HG02870 (cell line): ENCODE data around the gene STAT3.

Source experiments
- ATAC-seq: cut with Tn5 transposase; IDR thresholded peaks from one replicate; pipeline ENCODE4 v1.9.1; 2021; ENCODE audit warnings: mild to moderate bottlenecking, moderate library complexity; ENCODE audit not compliant: unreplicated experiment

Gene STAT3

GRCh38 chr17:42354956-42355843, 33.0 kb downstream of the STAT3 start:
- no peak for ATAC-seq

- no peak for ATAC-seq
Observed at GRCh38 chr17:42348104-42348503, 40.1 kb downstream of the STAT3 start.

DNA sequence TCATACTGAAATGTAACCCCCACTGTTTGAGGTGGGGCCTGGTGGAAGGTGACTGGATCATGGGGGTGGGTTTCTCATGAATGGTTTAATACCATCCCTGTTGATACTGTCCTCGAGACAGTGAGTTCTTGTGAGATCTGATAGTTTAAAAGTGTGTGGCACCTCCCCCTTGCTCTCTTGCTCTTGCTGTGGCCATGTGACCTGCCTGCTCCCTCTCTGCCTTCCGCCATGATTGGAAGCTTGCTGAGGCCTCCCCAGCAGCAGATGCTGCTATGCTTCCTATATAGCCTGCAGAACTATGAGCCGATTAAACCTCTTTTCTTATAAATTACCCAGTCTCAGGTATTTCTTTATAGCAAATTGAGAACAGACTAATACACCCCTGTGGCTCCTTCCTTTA, 40.6 kb downstream of the STAT3 start:
- no peak for ATAC-seq

- ATAC-seq = no peak
Observed at GRCh38 chr17:42347198-42347597, 41.0 kb downstream of the STAT3 start.

- no peak for ATAC-seq
Observed at GRCh38 chr17:42346481-42346880, 41.8 kb downstream of the STAT3 start.

DNA sequence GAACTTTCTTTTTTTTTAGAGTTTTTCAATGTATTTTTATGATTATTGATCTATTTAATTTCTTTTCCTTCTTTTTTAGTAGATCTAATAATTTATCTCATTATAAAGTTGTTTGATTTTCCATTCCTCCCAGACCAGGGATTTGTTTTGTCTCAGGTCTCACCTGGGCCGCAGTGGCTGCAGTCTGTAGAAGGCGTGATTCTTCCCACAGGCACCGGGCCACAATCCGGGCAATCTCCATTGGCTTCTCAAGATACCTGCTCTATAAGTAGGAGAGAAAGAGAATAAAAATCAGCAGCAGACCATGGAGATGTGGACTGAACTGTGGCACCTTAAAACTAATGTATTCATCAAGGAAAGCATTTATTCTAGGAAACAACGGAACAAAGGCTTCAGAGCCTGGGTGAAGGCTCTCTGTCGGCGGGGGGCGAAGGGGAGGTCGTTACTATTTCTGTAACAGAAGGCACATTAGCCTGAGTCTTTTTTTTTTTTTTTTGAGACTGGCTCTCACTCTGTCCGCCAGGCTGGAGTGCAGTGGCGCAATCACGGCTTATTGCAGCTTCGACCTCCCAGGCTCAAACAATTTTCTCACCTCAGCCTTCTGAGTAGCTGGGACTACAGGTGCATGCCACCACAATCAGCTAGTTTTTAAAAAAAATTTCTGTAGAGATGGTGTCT, 42.7 kb downstream of the STAT3 start:
- no peak for ATAC-seq

GRCh38 chr17:42342242-42343008, 45.8 kb downstream of the STAT3 start:
- ATAC-seq = no peak

- no peak for ATAC-seq
Observed at GRCh38 chr17:42341568-42341967, 46.7 kb downstream of the STAT3 start.

DNA sequence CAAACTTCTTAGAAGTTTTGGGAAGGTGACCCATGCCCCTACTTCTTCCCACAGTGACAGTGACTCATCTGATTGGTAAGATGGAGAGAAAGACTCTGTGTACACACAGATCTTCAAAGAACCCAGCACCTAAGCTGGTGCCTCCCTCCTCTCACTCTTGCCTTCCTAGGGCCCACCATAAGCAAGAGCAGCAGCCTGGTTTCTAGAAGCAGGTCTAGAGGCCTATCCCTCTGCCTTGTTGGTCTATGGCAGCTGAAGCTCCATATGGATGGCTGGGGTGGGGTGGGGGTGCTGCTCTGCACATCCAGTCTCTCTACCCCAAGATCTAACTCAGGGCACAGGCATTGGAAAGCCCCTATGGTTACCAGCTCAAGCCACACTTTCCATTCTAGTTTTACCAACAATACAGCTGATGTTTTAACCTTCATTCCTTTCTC, 47.5 kb downstream of the STAT3 start:
- ATAC-seq = no peak

DNA sequence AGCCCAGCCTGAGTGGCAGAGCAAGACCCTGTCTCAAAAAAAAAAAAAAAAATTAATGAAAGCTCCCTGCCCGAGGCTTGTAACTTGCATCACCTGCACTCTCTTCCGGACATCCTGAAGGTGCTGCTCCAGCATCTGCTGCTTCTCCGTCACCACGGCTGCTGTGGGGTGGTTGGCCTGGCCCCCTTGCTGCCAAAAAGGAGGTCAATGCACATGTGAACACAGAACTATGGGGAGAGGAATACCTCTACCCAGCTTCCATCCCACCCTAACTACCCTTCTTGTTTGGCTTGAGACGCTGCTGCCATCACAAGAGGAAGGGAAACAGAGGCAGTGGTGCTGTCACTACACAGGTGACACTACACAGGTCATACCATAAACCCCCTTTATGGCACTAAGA, 49.0 kb downstream of the STAT3 start:
- no peak for ATAC-seq

DNA sequence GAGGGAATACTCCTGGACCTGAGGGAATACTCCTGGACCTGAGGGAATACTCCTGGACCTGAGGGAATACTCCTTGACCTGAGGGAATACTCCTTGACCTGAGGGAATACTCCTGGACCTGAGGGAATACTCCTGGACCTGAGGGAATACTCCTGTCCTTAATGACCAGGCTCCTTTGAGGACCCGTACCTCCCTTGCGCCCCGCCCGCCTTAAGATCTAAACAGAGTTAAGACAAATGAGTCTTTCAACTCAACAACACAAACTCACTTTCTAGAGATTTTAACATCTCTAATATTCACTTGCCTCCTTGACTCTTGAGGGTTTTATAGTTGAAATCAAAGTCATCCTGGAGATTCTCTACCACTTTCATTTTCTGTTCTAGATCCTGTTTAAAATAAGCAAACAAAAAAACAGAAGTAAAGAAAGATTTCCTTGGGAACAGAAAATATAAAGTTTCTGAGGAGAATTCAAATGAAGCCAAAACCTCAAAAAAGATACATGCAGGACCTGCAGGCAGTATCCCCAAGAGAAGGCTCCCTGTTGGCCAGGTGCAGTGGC, 49.7 kb downstream of the STAT3 start:
- ATAC-seq = no peak

- peak; percentile 59 for ATAC-seq
Observed at GRCh38 chr17:42337442-42337841, 50.8 kb downstream of the STAT3 start.

DNA sequence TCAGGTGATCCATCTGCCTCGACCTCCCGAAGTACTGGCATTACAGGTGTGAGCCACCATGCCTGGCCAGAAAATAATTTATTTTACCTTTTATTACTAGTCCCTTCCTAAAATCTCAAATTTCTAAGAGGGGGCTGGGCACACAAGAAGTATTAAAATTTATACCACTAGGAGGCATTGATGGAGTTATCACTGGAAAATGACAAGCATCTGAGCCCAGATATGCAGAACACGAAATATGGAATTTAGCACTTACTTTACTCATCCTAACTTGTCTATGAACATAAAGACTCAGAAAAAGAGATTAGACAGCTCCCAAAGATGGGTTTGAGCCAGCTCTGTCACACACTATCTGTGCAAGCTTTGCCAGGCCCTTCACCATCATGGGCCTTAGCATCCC, 53.6 kb downstream of the STAT3 start:
- ATAC-seq = no peak

DNA sequence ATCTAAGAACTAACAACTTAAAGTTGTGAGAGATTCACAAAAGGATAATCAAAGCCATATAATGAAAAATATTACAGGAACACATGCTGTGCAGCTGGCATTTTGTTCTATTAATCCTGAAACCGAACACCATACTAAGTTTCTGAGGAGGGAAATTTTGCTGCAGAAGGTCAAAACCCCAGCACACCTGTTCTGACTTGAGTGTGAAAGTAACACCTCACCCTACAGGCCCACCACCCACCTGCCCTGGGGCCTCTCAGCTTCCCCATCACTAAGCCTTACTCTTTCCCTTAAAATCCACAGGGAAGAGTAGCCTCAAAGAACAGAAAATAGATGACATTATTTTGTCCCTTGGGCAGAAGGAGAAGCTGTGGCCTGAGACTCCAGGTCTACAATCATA, 55.2 kb downstream of the STAT3 start:
- peak; percentile 32 for ATAC-seq

DNA sequence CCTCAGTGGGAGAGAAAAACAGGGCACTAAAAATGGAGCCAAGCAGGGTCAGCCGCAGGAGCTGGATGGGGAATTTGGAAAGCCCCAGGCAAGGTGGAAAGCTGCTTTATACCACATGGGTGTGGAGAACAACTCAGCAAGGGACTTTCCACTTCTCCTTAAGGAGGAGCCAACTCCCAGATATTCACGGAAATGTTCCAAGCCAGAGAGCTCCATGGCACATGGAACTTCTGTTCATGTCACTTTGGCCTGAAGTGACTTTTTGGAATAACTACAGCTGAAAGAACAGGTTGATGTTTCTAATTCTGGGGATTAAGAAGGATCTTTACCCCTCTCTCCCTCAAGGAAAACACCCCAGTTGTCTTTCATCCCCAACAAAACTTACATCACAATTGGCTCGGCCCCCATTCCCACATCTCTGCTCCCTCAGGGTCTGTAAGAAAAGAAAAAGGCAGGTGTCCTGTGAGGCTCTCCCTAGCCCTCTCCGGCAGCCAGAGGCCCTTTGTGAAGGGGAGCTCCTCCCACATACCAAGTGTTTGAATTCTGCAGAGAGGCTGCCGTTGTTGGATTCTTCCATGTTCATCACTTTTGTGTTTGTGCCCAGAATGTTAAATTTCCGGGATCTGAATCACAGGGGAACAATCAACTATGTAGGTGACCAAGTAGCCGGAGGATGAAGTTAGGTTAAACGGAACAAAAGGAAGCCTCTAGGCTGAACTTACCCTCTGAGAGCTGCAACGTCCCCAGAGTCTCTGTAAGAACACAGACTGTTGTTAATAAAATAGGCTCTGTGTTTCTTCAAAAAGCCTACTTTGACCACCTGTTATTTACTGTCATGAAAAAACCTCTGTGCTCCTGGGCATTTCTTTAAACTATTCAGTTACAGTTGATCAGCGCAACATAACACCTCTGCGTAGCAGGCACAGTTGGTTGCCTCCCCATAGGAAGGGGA, 58.9 kb downstream of the STAT3 start:
- ATAC-seq = no peak

GRCh38 chr17:42325026-42325425, 63.2 kb downstream of the STAT3 start:
- no peak for ATAC-seq

DNA sequence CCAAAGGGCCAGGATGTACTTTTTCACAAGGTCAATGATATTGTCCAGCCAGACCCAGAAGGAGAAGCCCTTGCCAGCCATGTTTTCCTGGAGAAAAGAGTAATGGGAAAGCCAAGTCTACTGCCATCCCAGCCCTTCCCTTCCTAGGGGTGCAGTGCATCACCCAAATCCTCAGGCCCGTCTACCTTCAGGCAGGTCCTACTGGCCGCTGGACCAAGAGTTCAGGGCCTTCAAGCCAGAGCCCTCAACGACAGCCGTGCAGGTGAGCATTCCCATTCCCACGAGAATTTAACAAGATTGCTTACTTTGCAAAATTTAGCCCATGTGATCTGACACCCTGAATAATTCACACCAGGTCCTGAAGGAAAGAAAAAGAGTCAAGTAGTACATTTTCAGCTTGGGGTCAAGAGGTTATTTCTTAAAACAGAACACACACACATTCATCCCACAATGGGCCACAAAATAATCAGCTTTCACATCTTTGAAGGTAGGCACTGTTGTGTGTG, 64.9 kb downstream of the STAT3 start:
- ATAC-seq = no peak

DNA sequence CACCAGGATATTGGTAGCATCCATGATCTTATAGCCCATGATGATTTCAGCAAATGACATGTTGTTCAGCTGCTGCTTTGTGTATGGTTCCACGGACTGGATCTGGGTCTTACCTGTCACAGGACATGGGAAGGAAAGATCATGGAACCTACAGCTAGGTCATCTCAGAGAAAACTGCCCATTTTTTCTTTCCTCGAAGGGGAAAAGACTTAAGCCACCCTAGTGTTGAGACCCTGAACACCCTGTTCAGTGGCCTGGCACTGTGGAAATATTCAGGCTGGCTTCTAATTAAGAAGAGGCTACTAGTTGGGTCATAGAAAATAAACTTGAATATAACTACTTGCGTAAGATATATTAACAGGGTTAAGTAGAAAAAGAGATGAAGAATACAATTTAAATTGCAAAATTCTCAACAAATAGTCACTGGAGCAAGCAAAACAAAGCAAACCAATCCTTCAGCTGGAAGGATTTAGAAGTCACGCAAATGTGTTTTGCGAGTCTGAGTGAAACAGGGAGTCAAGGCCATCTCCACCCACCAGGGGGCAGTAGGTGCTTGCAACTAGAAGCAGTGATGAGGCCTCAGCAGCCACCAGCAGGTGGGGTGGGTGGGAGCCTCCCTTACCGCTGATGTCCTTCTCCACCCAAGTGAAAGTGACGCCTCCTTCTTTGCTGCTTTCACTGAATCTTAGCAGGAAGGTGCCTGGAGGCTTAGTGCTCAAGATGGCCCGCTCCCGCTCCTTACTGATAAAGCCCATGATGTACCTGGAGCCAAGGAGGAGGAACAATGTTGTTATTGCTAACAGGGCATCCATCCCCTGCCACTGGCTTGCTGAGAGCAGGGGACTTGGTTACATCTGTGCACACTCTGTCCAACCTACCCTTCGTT, 65.6 kb downstream of the STAT3 start:
- ATAC-seq = no peak

DNA sequence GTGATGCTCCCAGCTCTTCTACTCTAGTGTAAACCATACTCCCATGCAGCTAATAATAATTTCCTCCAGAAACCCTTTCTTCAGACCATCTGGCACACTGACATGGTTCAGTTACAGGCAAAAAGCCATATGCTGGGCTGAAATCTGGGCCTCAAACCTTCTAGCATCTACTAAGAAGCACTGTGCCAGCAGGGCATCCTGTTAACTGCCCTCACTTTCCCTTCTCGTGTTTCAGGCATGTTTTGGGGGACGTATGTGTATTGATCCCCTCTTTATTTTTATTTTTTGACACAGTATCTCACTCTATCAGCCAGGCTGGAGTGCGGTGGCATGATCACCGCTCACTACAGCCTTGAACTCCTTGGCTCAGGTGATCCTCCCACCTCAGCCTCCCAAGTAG, 66.7 kb downstream of the STAT3 start:
- ATAC-seq = no peak
